Activated CD8-positive, alpha-beta T cell treated with anti-CD3 and anti-CD28 coated beads, Interleukin-2, amount 10 ng/mL, durations not matched to agents 7 days and 5 days (primary cell): ENCODE measurements around the gene TTC3. TPM values are rescaled to one million over a fixed set of nuclear protein-coding genes. Genes with fewer than 3 reads are reported as not detected.
A peak's percentile ranks its signal among the peaks of the same experiment; 100 is the strongest.
"Not testable (repeated sequence)": the region's sequence is repeated elsewhere in the genome, so short reads cannot be mapped to it uniquely, and the experiment has no call there.

Experiments
- ATAC-seq: fragments of 150-1000 bp; cut with Tn5 transposase; one replicate; pipeline ENCODE4 v1.10.0; 2021; ENCODE audit warnings: moderate library complexity
- CTCF ChIA-PET: fragments of 350-600 bp; sonication (Branson Sonifier 250); formaldehyde crosslinking; loops from one replicate; lab custom pipeline; 2021; ENCODE audit warnings: antibody characterized with exemption; lab: Charles Lee
- POLR2A ChIA-PET: fragments of 350-600 bp; sonication (Branson Sonifier 250); formaldehyde crosslinking; loops from one replicate; lab custom pipeline; 2021; ENCODE audit warnings: antibody characterized with exemption; lab: Charles Lee
- DNase-seq: peaks from one replicate; pipeline ENCODE4 v3.0.0-alpha.2; 2020
- H3K27ac Mint-ChIP-seq: one replicate; pipeline ENCODE4 v1.8.0; 2021; ENCODE audit warnings: mild to moderate bottlenecking, mixed read lengths
- H3K27me3 Mint-ChIP-seq: one replicate; pipeline ENCODE4 v1.8.0; 2021; ENCODE audit warnings: low read depth, mixed read lengths
- H3K36me3 Mint-ChIP-seq: one replicate; pipeline ENCODE4 v1.8.0; 2021; ENCODE audit warnings: low read depth, mixed read lengths
- H3K4me1 Mint-ChIP-seq: one replicate; pipeline ENCODE4 v1.8.0; 2021; ENCODE audit warnings: low read depth, mixed read lengths
- H3K4me3 Mint-ChIP-seq: one replicate; pipeline ENCODE4 v1.8.0; 2021; ENCODE audit warnings: mild to moderate bottlenecking, mixed read lengths
- H3K9me3 Mint-ChIP-seq: one replicate; pipeline ENCODE4 v1.8.0; 2022; ENCODE audit warnings: mixed read lengths; ENCODE audit not compliant: insufficient read depth
- total RNA-seq, 2 experiments: library from RNA; stranded (reverse); gene quantifications; one replicate each; pipeline ENCODE4 v1.2.3, GENCODE V29; 2021

The TTC3 gene
- total RNA-seq, 2 experiments from 2014 or later: 48.3 to 49.5 TPM

DNA sequence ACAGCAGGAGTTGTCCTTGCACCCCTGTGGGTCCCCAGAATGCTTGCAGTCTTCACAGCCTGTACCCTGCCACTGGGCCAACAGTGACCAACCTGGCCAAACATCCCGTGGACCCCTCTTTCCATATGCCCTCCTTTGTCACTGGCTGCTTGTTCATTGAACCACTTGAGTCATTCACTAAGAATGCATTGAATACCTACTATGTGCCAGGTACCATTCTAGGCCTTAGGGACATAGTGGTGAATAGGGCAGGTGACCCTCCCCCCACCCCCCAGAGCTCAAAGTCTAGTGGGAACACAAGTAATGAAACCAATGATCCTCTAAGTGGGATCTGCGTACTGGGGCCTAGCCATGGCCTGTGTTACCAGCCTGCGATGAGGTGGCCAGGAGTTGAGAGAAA is 28.4 kb upstream of the TTC3 start:
- Mint-ChIP-seq H3K36me3 (no peaks in the 10 kb centered on the region), H3K27me3 (peaks cover 20% of the 10 kb centered on the region), H3K4me1 (peaks cover 16% of the 10 kb centered on the region), H3K27ac (no peak overlapping the region), H3K9me3 (no peaks in the 10 kb centered on the region), H3K4me3 (no peak overlapping the region)
- POLR2A ChIA-PET: no interaction called here
- CTCF ChIA-PET: interaction anchor here (1.2 kb wide), 1 partner anchor 78 kb away, joined by 3 read pairs; the partner anchor contains the start of gene HLCS
- DNase-seq (no peak), ATAC-seq (no peak)

DNA sequence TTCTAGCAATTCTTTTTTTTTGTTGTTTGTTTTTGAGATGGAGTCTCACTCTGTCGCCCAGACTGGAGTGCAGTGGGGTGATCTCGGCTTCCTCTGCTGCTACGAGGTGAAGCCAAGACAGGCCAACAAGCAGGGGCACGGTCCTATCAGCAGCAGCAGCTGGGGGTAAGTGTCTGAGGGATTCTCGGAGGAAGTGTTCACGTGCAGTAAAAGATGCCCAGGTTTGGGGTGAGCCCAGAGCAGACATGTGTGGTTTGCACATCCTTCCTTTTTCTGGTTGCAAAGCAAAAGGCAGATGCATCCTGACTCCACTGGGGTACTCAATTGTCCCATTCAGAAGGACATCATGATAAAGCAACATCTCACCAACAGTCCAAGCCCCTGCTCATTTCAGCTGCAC is 27.9 kb upstream of the TTC3 start:
- CTCF ChIA-PET: interaction anchor here (1.2 kb wide), 1 partner anchor 78 kb away, joined by 3 read pairs; the partner anchor contains the start of gene HLCS
- Mint-ChIP-seq H3K27me3 (peaks cover 23% of the 10 kb centered on the region), H3K4me1 (peaks cover 16% of the 10 kb centered on the region), H3K36me3 (no peaks in the 10 kb centered on the region), H3K4me3 (no peak overlapping the region), H3K27ac (no peak overlapping the region), H3K9me3 (no peaks in the 10 kb centered on the region)
- DNase-seq (peak; percentile 59), ATAC-seq (peak; percentile 89)
- POLR2A ChIA-PET: no interaction called here

GRCh38 chr21:37045556-37045955 is 27.5 kb upstream of the TTC3 start:
- DNase-seq: no peak
- H3K36me3 Mint-ChIP-seq: no peaks in the 10 kb centered on the region
- H3K9me3 Mint-ChIP-seq: no peaks in the 10 kb centered on the region
- H3K27me3 Mint-ChIP-seq: peaks cover 23% of the 10 kb centered on the region
- H3K4me1 Mint-ChIP-seq: peaks cover 16% of the 10 kb centered on the region
- no peak overlapping the region for H3K27ac Mint-ChIP-seq
- ChIA-PET POLR2A (interaction anchor here (0.7 kb wide), 1 partner anchor 283 kb away, joined by 3 read pairs; no protein-coding TSS in a partner anchor), CTCF (interaction anchor here (0.6 to 1.2 kb wide), 2 partner anchors 68 to 79 kb away, joined by 3 read pairs; partner anchors contain the start of gene HLCS)
- H3K4me3 Mint-ChIP-seq: no peak overlapping the region
- ATAC-seq: no peak

GRCh38 chr21:37047079-37047478 is 26.0 kb upstream of the TTC3 start:
- Mint-ChIP-seq H3K27me3 (peaks cover 23% of the 10 kb centered on the region), H3K9me3 (no peaks in the 10 kb centered on the region), H3K36me3 (no peaks in the 10 kb centered on the region), H3K4me3 (no peak overlapping the region), H3K4me1 (peaks cover 16% of the 10 kb centered on the region), H3K27ac (no peak overlapping the region)
- ChIA-PET POLR2A (no interaction called here), CTCF (no interaction called here)
- DNase-seq (no peak), ATAC-seq (no peak)

- Mint-ChIP-seq H3K27me3 (peaks cover 28% of the 10 kb centered on the region), H3K4me1 (peaks cover 11% of the 10 kb centered on the region)
- CTCF ChIA-PET, ATAC-seq, H3K4me3 Mint-ChIP-seq, H3K27ac Mint-ChIP-seq, POLR2A ChIA-PET, H3K36me3 Mint-ChIP-seq, H3K9me3 Mint-ChIP-seq, DNase-seq: not testable (repeated sequence)
Measured at GRCh38 chr21:37049741-37050140, 23.3 kb upstream of the TTC3 start.

DNA sequence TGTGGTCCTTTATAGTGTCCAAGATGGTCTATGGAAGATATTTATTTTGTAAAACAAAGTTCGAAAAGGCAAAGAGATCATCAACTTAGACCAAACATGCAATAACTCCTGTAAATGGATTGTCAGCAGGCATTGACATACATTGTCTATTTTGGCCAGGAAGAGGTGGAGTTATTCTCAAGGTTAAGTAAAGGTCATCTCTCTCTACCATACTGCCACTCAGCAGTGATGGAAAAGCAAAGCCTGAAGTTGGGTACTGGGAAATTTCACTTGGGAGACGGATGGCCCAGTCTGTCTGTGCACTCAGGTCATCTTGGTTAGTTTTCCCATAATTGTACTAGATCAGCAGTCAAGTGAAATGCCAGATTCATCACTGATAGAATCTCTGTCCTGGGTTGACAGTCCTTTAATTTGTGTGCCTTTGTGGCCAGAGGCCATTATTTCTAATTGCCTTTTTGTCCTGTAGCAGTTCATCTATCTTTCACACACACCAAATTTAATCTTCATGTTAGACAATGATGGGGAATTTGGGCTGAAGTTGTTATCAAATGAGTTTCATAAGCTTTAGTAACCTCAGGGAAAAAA is 17.7 kb upstream of the TTC3 start:
- Mint-ChIP-seq H3K36me3 (no peaks in the 10 kb centered on the region), H3K4me1 (no peaks in the 10 kb centered on the region), H3K9me3 (no peaks in the 10 kb centered on the region), H3K4me3 (no peak overlapping the region), H3K27ac (no peak overlapping the region), H3K27me3 (peaks cover 15% of the 10 kb centered on the region)
- DNase-seq (no peak), ATAC-seq (no peak)
- ChIA-PET POLR2A (no interaction called here), CTCF (interaction anchor here (1.1 kb wide), 1 partner anchor 17 kb away, joined by 3 read pairs; no protein-coding TSS in a partner anchor)

DNA sequence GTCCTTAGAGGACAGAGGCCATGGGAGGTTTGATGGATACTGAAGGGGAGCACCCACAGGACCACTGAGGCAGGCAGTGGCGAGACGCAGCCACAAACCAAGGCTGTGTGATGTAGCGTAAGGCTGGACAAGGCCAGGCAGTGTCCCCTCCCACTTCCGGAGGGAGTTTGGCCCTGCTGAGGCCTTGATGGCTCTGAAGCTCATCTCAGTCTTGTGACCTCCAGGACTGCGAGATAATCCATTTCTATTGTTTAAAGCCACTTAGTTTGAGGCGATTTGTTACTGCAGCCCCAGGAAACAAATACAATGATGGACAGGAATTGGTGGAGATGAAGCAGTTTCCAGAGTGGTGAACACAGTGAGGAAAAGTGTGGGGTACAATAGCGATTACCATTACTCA is 15.4 kb upstream of the TTC3 start:
- Mint-ChIP-seq H3K27me3 (peaks cover 15% of the 10 kb centered on the region), H3K9me3 (no peaks in the 10 kb centered on the region), H3K4me3 (no peak overlapping the region), H3K4me1 (peaks cover 9% of the 10 kb centered on the region), H3K36me3 (no peaks in the 10 kb centered on the region), H3K27ac (no peak overlapping the region)
- CTCF ChIA-PET: no interaction called here
- no peak for ATAC-seq
- POLR2A ChIA-PET: no interaction called here
- DNase-seq: no peak

DNA sequence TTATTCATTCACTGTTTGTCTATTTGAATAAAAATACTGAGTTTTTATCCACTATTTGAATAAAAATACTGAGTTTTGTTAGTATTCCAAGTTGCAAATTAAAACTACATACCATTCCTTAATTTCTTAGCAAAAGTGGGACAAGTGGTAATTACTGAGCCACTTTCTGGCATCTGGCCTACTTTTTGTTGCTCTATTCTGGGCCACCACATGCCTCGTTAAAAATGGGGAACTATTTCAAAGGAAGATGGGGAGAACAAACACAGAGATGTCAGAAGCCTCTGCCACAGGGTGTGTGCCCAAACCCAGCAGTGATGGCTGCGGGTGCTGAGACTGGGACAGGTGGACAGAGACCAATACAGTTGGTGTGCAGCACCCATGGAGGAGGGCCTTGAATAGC is 14.8 kb upstream of the TTC3 start:
- no peaks in the 10 kb centered on the region for H3K36me3 Mint-ChIP-seq
- no peak overlapping the region for H3K4me3 Mint-ChIP-seq
- no peak for DNase-seq
- no peak for ATAC-seq
- CTCF ChIA-PET: no interaction called here
- H3K27me3 Mint-ChIP-seq: peaks cover 15% of the 10 kb centered on the region
- POLR2A ChIA-PET: interaction anchor here (0.5 kb wide), 1 partner anchor 16 kb away, joined by 3 read pairs; no protein-coding TSS in a partner anchor
- no peak overlapping the region for H3K27ac Mint-ChIP-seq
- H3K4me1 Mint-ChIP-seq: peaks cover 9% of the 10 kb centered on the region
- H3K9me3 Mint-ChIP-seq: no peaks in the 10 kb centered on the region

- no peaks in the 10 kb centered on the region for H3K9me3 Mint-ChIP-seq
- no peak overlapping the region for H3K4me3 Mint-ChIP-seq
- CTCF ChIA-PET: no interaction called here
- DNase-seq (no peak), ATAC-seq (no peak)
- peaks cover 9% of the 10 kb centered on the region for H3K4me1 Mint-ChIP-seq
- peaks cover 12% of the 10 kb centered on the region for H3K27me3 Mint-ChIP-seq
- POLR2A ChIA-PET: no interaction called here
- no peaks in the 10 kb centered on the region for H3K36me3 Mint-ChIP-seq
- no peak overlapping the region for H3K27ac Mint-ChIP-seq
Measured at GRCh38 chr21:37059181-37059580, 13.9 kb upstream of the TTC3 start.

DNA sequence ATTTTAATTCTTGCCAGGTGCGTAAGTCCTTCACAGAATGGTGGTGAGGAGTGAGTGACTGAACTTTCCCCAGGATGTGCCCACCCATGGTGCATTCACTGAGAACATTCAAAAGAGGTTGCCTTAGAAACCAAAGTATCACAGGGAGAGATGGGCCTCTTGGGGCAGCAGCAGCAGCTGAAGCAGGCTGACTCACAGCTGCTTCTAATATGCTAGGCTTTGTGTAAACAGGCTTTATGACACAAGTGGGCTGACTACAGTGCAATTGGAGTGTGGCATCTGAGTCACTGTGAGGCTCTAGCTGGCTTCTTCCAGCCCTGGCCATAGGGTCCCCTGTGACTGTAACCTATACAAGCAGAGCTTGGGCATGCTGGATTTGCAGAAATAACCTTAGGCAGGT is 12.8 kb upstream of the TTC3 start:
- POLR2A ChIA-PET: no interaction called here
- Mint-ChIP-seq H3K27me3 (peaks cover 7% of the 10 kb centered on the region), H3K4me1 (peaks cover 9% of the 10 kb centered on the region), H3K27ac (no peak overlapping the region), H3K4me3 (no peak overlapping the region), H3K36me3 (peaks cover 4% of the 10 kb centered on the region), H3K9me3 (no peaks in the 10 kb centered on the region)
- CTCF ChIA-PET: no interaction called here
- ATAC-seq: peak; percentile 57
- no peak for DNase-seq

GRCh38 chr21:37061926-37062592 is 11.0 kb upstream of the TTC3 start:
- ATAC-seq (peak; percentile 23), DNase-seq (no peak)
- H3K27ac Mint-ChIP-seq: no peak overlapping the region
- H3K4me1 Mint-ChIP-seq: peaks cover 9% of the 10 kb centered on the region
- ChIA-PET CTCF (interaction anchor here (0.7 to 1.7 kb wide), 2 partner anchors 10 to 51 kb away, joined by 3 read pairs; no protein-coding TSS in a partner anchor), POLR2A (no interaction called here)
- no peaks in the 10 kb centered on the region for H3K27me3 Mint-ChIP-seq
- no peaks in the 10 kb centered on the region for H3K9me3 Mint-ChIP-seq
- H3K4me3 Mint-ChIP-seq: no peak overlapping the region
- peaks cover 7% of the 10 kb centered on the region for H3K36me3 Mint-ChIP-seq

- H3K36me3 Mint-ChIP-seq: peaks cover 8% of the 10 kb centered on the region
- H3K27ac Mint-ChIP-seq: no peak overlapping the region
- peaks cover 9% of the 10 kb centered on the region for H3K4me1 Mint-ChIP-seq
- CTCF ChIA-PET: interaction anchor here (0.7 to 1.7 kb wide), 2 partner anchors 10 to 52 kb away, joined by 3 read pairs; no protein-coding TSS in a partner anchor
- POLR2A ChIA-PET: no interaction called here
- ATAC-seq: no peak
- DNase-seq: no peak
- no peaks in the 10 kb centered on the region for H3K9me3 Mint-ChIP-seq
- no peak overlapping the region for H3K4me3 Mint-ChIP-seq
- H3K27me3 Mint-ChIP-seq: no peaks in the 10 kb centered on the region
Measured at GRCh38 chr21:37062593-37062935, 10.5 kb upstream of the TTC3 start.
